Astrocyte of the spinal cord (primary cell): ENCODE data around the gene EPS8L2.

Experiments used
- DNase-seq: peaks from one replicate; pipeline ENCODE4 v3.0.0; 2011; ENCODE audit warnings: low read depth, low spot score
- H3K4me3 ChIP-seq: 2 replicates; pipeline ENCODE4 v1.5.1; 2011; ENCODE audit warnings: low read depth, mild to moderate bottlenecking, low read length, moderate library complexity
- CTCF ChIP-seq: IDR thresholded peaks from 2 replicates; pipeline ENCODE4 v1.5.1; 2012; ENCODE audit warnings: low read depth, mild to moderate bottlenecking, low read length, inconsistent platforms
- in situ Hi-C: cut with HindIII; loops from 2 replicates; pipeline ENCODE4 v1.10.0; 2017; ENCODE audit warnings: low sequenced_read_pairs

The EPS8L2 gene

DNA sequence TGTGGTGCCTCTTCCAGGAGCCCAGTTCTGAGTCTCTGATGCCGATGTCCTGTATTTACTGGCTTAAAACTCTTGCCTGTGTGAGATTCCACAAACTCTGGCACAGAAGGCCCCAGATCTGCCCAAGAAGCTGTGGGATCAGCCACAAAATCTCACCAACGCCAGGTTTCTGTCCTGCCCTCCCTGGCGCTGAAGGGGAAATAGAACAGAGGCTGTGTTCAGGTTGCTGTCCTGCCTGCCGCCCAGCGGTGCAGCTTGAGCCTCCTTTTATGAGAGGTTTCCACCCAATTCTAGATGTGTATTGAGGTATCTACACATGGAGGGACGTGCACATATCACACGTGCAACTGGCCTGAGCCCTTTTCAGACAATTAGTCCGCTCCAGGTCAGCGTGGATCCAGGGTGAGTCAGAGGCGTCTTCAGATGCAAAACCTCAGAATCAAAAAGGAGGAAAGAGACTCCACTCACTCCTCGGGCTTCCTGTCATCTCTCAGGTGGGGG lies 8.2 kb upstream of the EPS8L2 start:
- TF ChIP-seq CTCF = no peak
- DNase-seq = peak; percentile 55
- H3K4me3 ChIP-seq = no peak overlapping the region
- in situ Hi-C loops = no loop called here

GRCh38 chr11:698493-699115 lies 7.4 kb upstream of the EPS8L2 start:
- no peak overlapping the region for H3K4me3 ChIP-seq
- no peak for DNase-seq
- TF ChIP-seq CTCF = no peak
- in situ Hi-C loops = no loop called here

- in situ Hi-C loops = no loop called here
- no peak for DNase-seq
- TF ChIP-seq CTCF = no peak
- H3K4me3 ChIP-seq = no peak overlapping the region
Observed at GRCh38 chr11:699116-699508, 6.9 kb upstream of the EPS8L2 start.

DNA sequence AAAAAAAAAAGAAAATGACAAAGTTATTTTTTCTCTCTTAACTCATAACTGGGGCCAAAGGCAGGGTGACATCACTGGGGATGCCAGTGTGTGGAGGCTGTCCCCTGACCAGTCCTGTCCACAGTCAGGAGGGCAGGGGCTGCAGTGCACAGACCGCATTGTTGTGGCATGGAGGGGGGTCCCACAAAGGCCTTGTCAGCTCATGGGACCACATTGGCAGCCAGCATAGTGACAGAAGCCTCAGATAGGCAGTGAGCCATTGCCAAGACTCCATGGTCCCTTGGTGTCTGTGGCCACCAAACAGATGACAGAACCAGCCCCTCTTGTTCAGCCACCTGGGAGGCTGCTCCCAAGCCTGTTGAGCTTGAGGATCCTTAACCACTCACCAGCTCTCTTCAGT lies 6.3 kb upstream of the EPS8L2 start:
- H3K4me3 ChIP-seq = no peak overlapping the region
- in situ Hi-C loops = no loop called here
- DNase-seq = no peak
- TF ChIP-seq CTCF = no peak

GRCh38 chr11:701741-702461 lies 4.1 kb upstream of the EPS8L2 start:
- TF ChIP-seq CTCF = no peak
- in situ Hi-C loops = no loop called here
- no peak for DNase-seq
- H3K4me3 ChIP-seq = no peak overlapping the region

GRCh38 chr11:702462-703461 lies 3.3 kb upstream of the EPS8L2 start:
- H3K4me3 ChIP-seq = no peak overlapping the region
- in situ Hi-C loops = no loop called here
- no peak for TF ChIP-seq CTCF
- no peak for DNase-seq
